ENCODE measurements around the gene HES3. TPM values are rescaled to one million over a fixed set of nuclear protein-coding genes. Genes with fewer than 3 reads are reported as not detected.

HES3 gene
- total RNA-seq, 2 donors from 2014 or later: not detected

- 55 to 68% methylated on average over 9 of the region's 10 CpGs for WGBS, 2 donors
- Histone ChIP-seq H3K27me3 (peaks cover 0 to 4% of the 10 kb centered on the region in 2 donors), H3K4me3 (no peak overlapping the region), H3K36me3 (replicated peaks in 1 of 2; ENCODE audit: insufficient read depth in 1 of 2, low read depth in 2 of 2) (no peaks in the 10 kb centered on the region), H3K27ac (no peak overlapping the region), H3K4me1 (peaks cover 18% of the 10 kb centered on the region), H3K9me3 (no peaks in the 10 kb centered on the region)
- ATAC-seq: no peak
- intact Hi-C loops (cut with DNase I): no loop called here
- DNase-seq: no peak
- no peak for TF ChIP-seq CTCF (IDR thresholded peaks at IDR 0.05)
- no peak for TF ChIP-seq POLR2A (IDR thresholded peaks at IDR 0.05)
Measured at GRCh38 chr1:6258675-6259074, 14.7 kb downstream of the HES3 start.

GRCh38 chr1:6259491-6260362, 15.7 kb downstream of the HES3 start:
- H3K27ac ChIP-seq: no peak overlapping the region
- H3K9me3 ChIP-seq: no peaks in the 10 kb centered on the region
- H3K4me3 ChIP-seq: peak overlapping the region in 1 of 2 donors; percentile 19
- intact Hi-C loops (cut with DNase I): no loop called here
- DNase-seq (peak; percentile 56 to 75 (median 68)), ATAC-seq (peak; percentile 48)
- H3K36me3 ChIP-seq (replicated peaks in 1 of 2; ENCODE audit: insufficient read depth in 1 of 2, low read depth in 2 of 2): no peaks in the 10 kb centered on the region
- 7 to 12% methylated on average over 17 to 45 of the region's 46 CpGs for WGBS, 2 donors
- H3K4me1 ChIP-seq: peaks cover 18% of the 10 kb centered on the region
- peaks cover 0 to 4% of the 10 kb centered on the region in 2 donors for H3K27me3 ChIP-seq
- TF ChIP-seq POLR2A (IDR thresholded peaks at IDR 0.05) (no peak), CTCF (IDR thresholded peaks at IDR 0.05) (no peak)

GRCh38 chr1:6260433-6260934, 16.5 kb downstream of the HES3 start:
- 4% methylated on average over 29 of the region's 61 CpGs; no CpG with 5 or more reads in 1 of the 2 donors for WGBS, 2 donors
- DNase-seq (no peak), ATAC-seq (no peak)
- Histone ChIP-seq H3K4me3 (peak overlapping the region in 1 of 2 donors; percentile 19), H3K27ac (no peak overlapping the region), H3K36me3 (replicated peaks in 1 of 2; ENCODE audit: insufficient read depth in 1 of 2, low read depth in 2 of 2) (no peaks in the 10 kb centered on the region), H3K9me3 (no peaks in the 10 kb centered on the region), H3K4me1 (peaks cover 18% of the 10 kb centered on the region), H3K27me3 (peaks cover 0 to 4% of the 10 kb centered on the region in 2 donors)
- intact Hi-C loops (cut with DNase I): no loop called here
- TF ChIP-seq CTCF (IDR thresholded peaks at IDR 0.05): no peak
- no peak for TF ChIP-seq POLR2A (IDR thresholded peaks at IDR 0.05)

- 0 to 4% methylated on average over 1 to 26 of the region's 78 CpGs for WGBS, 2 donors
- Histone ChIP-seq H3K4me1 (peaks cover 18% of the 10 kb centered on the region), H3K9me3 (no peaks in the 10 kb centered on the region), H3K36me3 (replicated peaks in 1 of 2; ENCODE audit: insufficient read depth in 1 of 2, low read depth in 2 of 2) (no peaks in the 10 kb centered on the region), H3K27ac (no peak within 1 kb of the TSS), H3K27me3 (peaks cover 0 to 4% of the 10 kb centered on the region in 2 donors), H3K4me3 (peak within 1 kb of the TSS in 1 of 2 donors; percentile 19)
- ATAC-seq (peak; percentile 59), DNase-seq (peak in 2 of 4 donors; percentile 27 to 35)
- TF ChIP-seq POLR2A (IDR thresholded peaks at IDR 0.05) (no peak), CTCF (IDR thresholded peaks at IDR 0.05) (no peak)
- intact Hi-C loops (cut with DNase I): no loop called here
Measured at GRCh38 chr1:6260961-6261614, 17.1 kb downstream of the HES3 start, which contains the start of gene GPR153. Gene GPR153, minus strand, starts transcription at chr1:6261098. Its CDS starts 6,193 bp downstream, at chr1:6254905.

Data from body of pancreas (tissue), 4 donors.